BLaER1 (cell line): Measurements from ENCODE around the gene CHPF2.

Experiments used
- H3K27ac ChIP-seq: shearing (Covaris generic); formaldehyde crosslinking; 2 replicates; pipeline ENCODE4 v1.8.1; 2022
- H3K27me3 ChIP-seq: shearing (Covaris generic); formaldehyde crosslinking; 2 replicates; pipeline ENCODE4 v1.8.1; 2022
- H3K36me3 ChIP-seq: shearing (Covaris generic); formaldehyde crosslinking; 2 replicates; pipeline ENCODE4 v1.8.1; 2022
- H3K4me1 ChIP-seq: shearing (Covaris generic); formaldehyde crosslinking; 2 replicates; pipeline ENCODE4 v1.8.1; 2022
- H3K4me2 ChIP-seq: shearing (Covaris generic); formaldehyde crosslinking; 2 replicates; pipeline ENCODE4 v1.8.1; 2022
- H3K4me3 ChIP-seq: shearing (Covaris generic); formaldehyde crosslinking; 2 replicates; pipeline ENCODE4 v1.8.1; 2022
- H3K9ac ChIP-seq: shearing (Covaris generic); formaldehyde crosslinking; 2 replicates; pipeline ENCODE4 v1.8.1; 2022
- H3K9me3 ChIP-seq: shearing (Covaris generic); formaldehyde crosslinking; 2 replicates; pipeline ENCODE4 v1.8.1; 2022
- H4K20me1 ChIP-seq: shearing (Covaris generic); formaldehyde crosslinking; 2 replicates; pipeline ENCODE4 v1.8.1; 2022
- Cebpa-rat ChIP-seq: shearing (Covaris generic); IDR thresholded peaks from 2 replicates; pipeline ENCODE4 v1.8.1; 2022

CHPF2 gene

GRCh38 chr7:151229249-151229648, 3.0 kb upstream of the CHPF2 start:
- H3K4me1 ChIP-seq = peaks cover 45% of the 10 kb centered on the region
- no peak overlapping the region for H3K4me2 ChIP-seq
- no peak overlapping the region for H3K4me3 ChIP-seq
- H3K9ac ChIP-seq = no peak overlapping the region
- no peaks in the 10 kb centered on the region for H3K9me3 ChIP-seq
- H3K36me3 ChIP-seq = peaks cover 15% of the 10 kb centered on the region
- no peak for TF ChIP-seq Cebpa-rat
- no peak overlapping the region for H3K27ac ChIP-seq
- H3K27me3 ChIP-seq = no peaks in the 10 kb centered on the region
- H4K20me1 ChIP-seq = peaks cover 30% of the 10 kb centered on the region

- H3K27me3 ChIP-seq = no peaks in the 10 kb centered on the region
- peaks cover 33% of the 10 kb centered on the region for H4K20me1 ChIP-seq
- H3K4me2 ChIP-seq = no peak overlapping the region
- H3K4me3 ChIP-seq = no peak overlapping the region
- peaks cover 15% of the 10 kb centered on the region for H3K36me3 ChIP-seq
- peaks cover 35% of the 10 kb centered on the region for H3K4me1 ChIP-seq
- no peak for TF ChIP-seq Cebpa-rat
- no peaks in the 10 kb centered on the region for H3K9me3 ChIP-seq
- H3K9ac ChIP-seq = no peak overlapping the region
- H3K27ac ChIP-seq = no peak overlapping the region
Observed at GRCh38 chr7:151231080-151231479, 1.2 kb upstream of the CHPF2 start.

GRCh38 chr7:151232917-151233701, 826 bp downstream of the CHPF2 start:
- TF ChIP-seq Cebpa-rat = no peak
- H3K9ac ChIP-seq = peak overlapping the region; percentile 94
- H3K36me3 ChIP-seq = peaks cover 35% of the 10 kb centered on the region
- no peaks in the 10 kb centered on the region for H3K27me3 ChIP-seq
- H4K20me1 ChIP-seq = peaks cover 52% of the 10 kb centered on the region
- no peaks in the 10 kb centered on the region for H3K9me3 ChIP-seq
- H3K4me3 ChIP-seq = peak overlapping the region; percentile 99
- peak overlapping the region; percentile 100 for H3K4me2 ChIP-seq
- H3K27ac ChIP-seq = peak overlapping the region; percentile 93
- peaks cover 27% of the 10 kb centered on the region for H3K4me1 ChIP-seq

- Histone ChIP-seq H3K9ac (peak overlapping the region; percentile 94; the same call in 1 of the 2 replicates), H3K27ac (no peak overlapping the region), H3K4me3 (peak overlapping the region; percentile 99), H3K9me3 (no peaks in the 10 kb centered on the region), H3K4me2 (peak overlapping the region; percentile 100), H3K27me3 (no peaks in the 10 kb centered on the region), H3K36me3 (peaks cover 42% of the 10 kb centered on the region), H4K20me1 (peaks cover 59% of the 10 kb centered on the region), H3K4me1 (peaks cover 23% of the 10 kb centered on the region)
- TF ChIP-seq Cebpa-rat = no peak
Observed at GRCh38 chr7:151233804-151234203, 1.5 kb downstream of the CHPF2 start.

GRCh38 chr7:151235091-151235787, 3.0 kb downstream of the CHPF2 start:
- Histone ChIP-seq H3K9me3 (no peaks in the 10 kb centered on the region), H3K36me3 (peaks cover 57% of the 10 kb centered on the region), H3K9ac (no peak overlapping the region), H3K27me3 (no peaks in the 10 kb centered on the region), H3K4me2 (no peak overlapping the region), H4K20me1 (peaks cover 69% of the 10 kb centered on the region), H3K27ac (no peak overlapping the region), H3K4me3 (no peak overlapping the region), H3K4me1 (peaks cover 23% of the 10 kb centered on the region)
- no peak for TF ChIP-seq Cebpa-rat

GRCh38 chr7:151236406-151236805, 4.1 kb downstream of the CHPF2 start:
- peaks cover 59% of the 10 kb centered on the region for H3K36me3 ChIP-seq
- TF ChIP-seq Cebpa-rat = no peak
- no peaks in the 10 kb centered on the region for H3K9me3 ChIP-seq
- no peak overlapping the region for H3K4me3 ChIP-seq
- H3K27ac ChIP-seq = no peak overlapping the region
- peaks cover 69% of the 10 kb centered on the region for H4K20me1 ChIP-seq
- no peak overlapping the region for H3K4me2 ChIP-seq
- H3K27me3 ChIP-seq = no peaks in the 10 kb centered on the region
- H3K9ac ChIP-seq = no peak overlapping the region
- peaks cover 19% of the 10 kb centered on the region for H3K4me1 ChIP-seq

- H3K9me3 ChIP-seq = no peaks in the 10 kb centered on the region
- H3K27me3 ChIP-seq = no peaks in the 10 kb centered on the region
- H3K4me3 ChIP-seq = no peak overlapping the region
- no peak for TF ChIP-seq Cebpa-rat
- H3K9ac ChIP-seq = no peak overlapping the region
- H3K27ac ChIP-seq = no peak overlapping the region
- no peak overlapping the region for H3K4me2 ChIP-seq
- H3K4me1 ChIP-seq = peaks cover 17% of the 10 kb centered on the region
- H3K36me3 ChIP-seq = peaks cover 59% of the 10 kb centered on the region
- H4K20me1 ChIP-seq = peaks cover 68% of the 10 kb centered on the region
Observed at GRCh38 chr7:151237244-151238189, 5.2 kb downstream of the CHPF2 start.

- TF ChIP-seq Cebpa-rat = no peak
- Histone ChIP-seq H3K27ac (no peak overlapping the region), H3K4me2 (no peak overlapping the region), H3K9ac (no peak overlapping the region), H3K9me3 (no peaks in the 10 kb centered on the region), H3K4me3 (no peak overlapping the region), H3K4me1 (peaks cover 22% of the 10 kb centered on the region), H3K36me3 (peaks cover 59% of the 10 kb centered on the region), H3K27me3 (no peaks in the 10 kb centered on the region), H4K20me1 (peaks cover 61% of the 10 kb centered on the region)
Observed at GRCh38 chr7:151238190-151238810, 6.0 kb downstream of the CHPF2 start.
